BE2C (cell line): Measurements from ENCODE around the gene GLIS2.
A peak's percentile ranks its signal among the peaks of the same experiment; 100 is the strongest.

Source experiments
- DNase-seq: peaks from one replicate; pipeline ENCODE4 v3.0.0-alpha.2; 2020
- H3K27me3 ChIP-seq: fragments of 250-450 bp; sonication (Bioruptor Pico); 2 replicates; pipeline ENCODE4 v1.5.1; 2020; ENCODE audit warnings: mild to moderate bottlenecking
- H3K36me3 ChIP-seq: fragments of 250-450 bp; sonication (Bioruptor Pico); 2 replicates; pipeline ENCODE4 v1.5.1; 2020; ENCODE audit warnings: mild to moderate bottlenecking
- H3K4me1 ChIP-seq: fragments of 250-450 bp; sonication (Bioruptor Pico); 2 replicates; pipeline ENCODE4 v1.5.1; 2020
- H3K4me3 ChIP-seq: 2 replicates; pipeline ENCODE4 v1.5.1; 2011; ENCODE audit warnings: low read depth, low read length
- H3K9me3 ChIP-seq: fragments of 250-450 bp; sonication (Bioruptor Pico); 2 replicates; pipeline ENCODE4 v1.5.1; 2020
- TF ChIP-seq, protein P1 (sequence below): IDR thresholded peaks from 2 replicates; pipeline ENCODE4 v1.5.1; 2012; ENCODE audit warnings: mild to moderate bottlenecking, low read depth, low read length

The GLIS2 gene

DNA sequence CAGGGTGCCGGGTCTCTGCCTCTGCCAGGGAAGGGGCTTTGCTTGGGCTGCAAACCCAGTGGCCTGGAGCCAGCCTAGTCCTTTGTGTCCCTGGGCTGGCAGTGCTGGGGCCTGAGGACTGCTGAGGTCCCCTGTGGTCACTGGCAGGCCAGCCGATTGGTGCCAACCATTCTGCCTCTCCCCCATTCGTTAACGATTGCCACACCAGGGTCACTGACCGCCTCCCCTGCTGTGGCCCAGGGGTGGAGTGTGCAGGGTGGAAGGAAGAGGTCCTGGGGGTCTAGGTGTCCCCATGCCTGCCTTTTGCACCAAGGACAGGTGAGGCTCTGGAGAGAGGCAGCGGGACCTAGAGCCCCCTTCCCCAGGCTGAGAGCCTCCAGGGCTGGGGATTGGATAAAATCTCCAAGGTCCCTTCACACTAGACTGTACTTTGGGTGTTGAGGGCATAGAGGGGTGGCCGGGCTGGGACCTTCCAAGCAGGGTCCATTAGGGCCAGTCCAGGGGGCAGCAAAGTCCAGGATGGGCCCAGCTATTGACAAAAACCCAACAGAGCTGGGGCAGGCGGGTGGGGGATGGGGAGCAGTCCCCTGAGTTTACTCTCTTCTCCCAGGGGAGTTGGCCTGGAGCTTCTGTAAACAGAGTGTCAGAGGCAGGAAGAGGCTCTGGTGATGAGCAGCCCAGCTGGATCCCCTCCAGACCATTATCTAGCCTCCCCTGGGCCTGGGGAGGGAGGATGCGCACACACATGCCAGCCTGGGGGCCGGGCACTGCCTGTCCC lies 56.9 kb downstream of the GLIS2 start:
- Histone ChIP-seq H3K4me3 (peak overlapping the region; percentile 92), H3K4me1 (peaks cover 39% of the 10 kb centered on the region), H3K9me3 (no peaks in the 10 kb centered on the region), H3K36me3 (no peaks in the 10 kb centered on the region), H3K27me3 (no peaks in the 10 kb centered on the region)
- peak; percentile 91 for DNase-seq
- TF ChIP-seq, protein P1, sequence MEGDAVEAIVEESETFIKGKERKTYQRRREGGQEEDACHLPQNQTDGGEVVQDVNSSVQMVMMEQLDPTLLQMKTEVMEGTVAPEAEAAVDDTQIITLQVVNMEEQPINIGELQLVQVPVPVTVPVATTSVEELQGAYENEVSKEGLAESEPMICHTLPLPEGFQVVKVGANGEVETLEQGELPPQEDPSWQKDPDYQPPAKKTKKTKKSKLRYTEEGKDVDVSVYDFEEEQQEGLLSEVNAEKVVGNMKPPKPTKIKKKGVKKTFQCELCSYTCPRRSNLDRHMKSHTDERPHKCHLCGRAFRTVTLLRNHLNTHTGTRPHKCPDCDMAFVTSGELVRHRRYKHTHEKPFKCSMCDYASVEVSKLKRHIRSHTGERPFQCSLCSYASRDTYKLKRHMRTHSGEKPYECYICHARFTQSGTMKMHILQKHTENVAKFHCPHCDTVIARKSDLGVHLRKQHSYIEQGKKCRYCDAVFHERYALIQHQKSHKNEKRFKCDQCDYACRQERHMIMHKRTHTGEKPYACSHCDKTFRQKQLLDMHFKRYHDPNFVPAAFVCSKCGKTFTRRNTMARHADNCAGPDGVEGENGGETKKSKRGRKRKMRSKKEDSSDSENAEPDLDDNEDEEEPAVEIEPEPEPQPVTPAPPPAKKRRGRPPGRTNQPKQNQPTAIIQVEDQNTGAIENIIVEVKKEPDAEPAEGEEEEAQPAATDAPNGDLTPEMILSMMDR = no peak

DNA sequence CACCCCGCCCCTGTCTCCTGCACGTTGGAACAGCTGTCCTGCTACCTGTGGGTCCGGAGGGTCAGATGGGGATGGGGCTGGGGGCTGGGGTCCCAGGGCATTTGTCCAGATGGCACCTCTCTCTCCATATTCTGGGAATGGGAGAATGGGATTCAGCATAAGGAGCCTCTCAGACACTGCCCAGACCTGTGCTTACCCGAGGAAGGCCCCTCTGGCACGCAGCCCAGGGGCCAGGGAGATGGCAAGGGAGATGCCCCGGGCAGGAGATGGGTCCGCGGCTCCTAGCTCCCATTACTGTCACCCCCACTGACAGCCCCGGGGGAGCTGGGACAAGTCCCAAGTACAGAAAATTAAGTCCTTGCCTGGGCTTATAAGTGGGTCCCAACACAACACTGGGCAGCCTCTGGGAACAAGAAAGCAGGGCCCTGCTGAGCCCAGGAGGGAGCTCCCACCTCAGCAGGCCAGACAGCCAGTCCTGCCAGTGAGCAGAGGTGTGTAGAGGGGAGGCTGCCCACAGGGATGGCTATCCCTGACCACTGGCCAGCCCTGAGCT lies 57.6 kb downstream of the GLIS2 start:
- DNase-seq = peak; percentile 76
- TF ChIP-seq, protein P1 = no peak
- no peaks in the 10 kb centered on the region for H3K27me3 ChIP-seq
- no peaks in the 10 kb centered on the region for H3K36me3 ChIP-seq
- peak overlapping the region; percentile 92 for H3K4me3 ChIP-seq
- peaks cover 39% of the 10 kb centered on the region for H3K4me1 ChIP-seq
- H3K9me3 ChIP-seq = no peaks in the 10 kb centered on the region

DNA sequence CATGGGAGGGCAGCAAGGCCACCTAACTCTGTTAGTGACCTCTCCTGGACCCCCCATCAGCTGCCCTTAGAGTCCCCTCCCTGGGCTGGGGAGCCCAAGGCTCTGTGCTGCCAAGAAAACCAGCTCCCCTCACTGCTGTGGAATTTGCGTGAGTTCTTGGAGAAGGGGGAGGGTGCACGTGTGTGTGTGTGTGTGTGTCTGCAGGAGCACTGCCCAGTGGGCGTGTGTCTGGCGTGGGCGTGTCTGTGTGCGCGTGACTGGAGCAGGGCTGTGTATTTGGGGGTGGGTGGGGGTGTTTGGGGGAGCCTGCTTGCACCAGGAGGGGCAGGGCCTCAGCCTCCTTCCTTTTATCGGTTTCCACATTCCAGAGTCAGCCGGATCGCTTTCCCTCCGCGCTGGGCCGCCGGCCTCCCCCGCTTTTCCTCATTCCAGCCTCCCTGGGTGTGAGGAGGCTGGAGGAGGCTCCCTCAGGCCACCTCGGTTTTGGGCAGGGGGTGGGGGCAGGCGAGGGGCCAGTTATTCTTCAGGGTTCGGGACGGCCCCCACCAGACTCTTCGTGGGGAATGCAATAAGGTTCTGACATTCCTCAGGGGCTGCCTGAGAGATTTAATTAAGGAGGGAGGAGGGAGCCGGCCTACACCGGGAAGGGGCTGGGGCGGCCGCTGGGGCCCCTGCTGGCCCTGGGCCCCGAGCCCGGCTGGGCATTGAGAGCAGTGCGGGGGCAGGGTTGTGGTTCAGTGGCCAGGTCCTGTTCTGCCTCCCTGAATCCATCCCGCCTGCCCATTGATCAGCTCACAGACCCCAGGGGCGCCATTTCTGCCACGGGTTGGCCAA lies 58.3 kb downstream of the GLIS2 start:
- Histone ChIP-seq H3K4me3 (peak overlapping the region; percentile 92), H3K4me1 (peaks cover 39% of the 10 kb centered on the region), H3K36me3 (no peaks in the 10 kb centered on the region), H3K27me3 (no peaks in the 10 kb centered on the region), H3K9me3 (no peaks in the 10 kb centered on the region)
- TF ChIP-seq, protein P1 = no peak
- DNase-seq = peak; percentile 21

DNA sequence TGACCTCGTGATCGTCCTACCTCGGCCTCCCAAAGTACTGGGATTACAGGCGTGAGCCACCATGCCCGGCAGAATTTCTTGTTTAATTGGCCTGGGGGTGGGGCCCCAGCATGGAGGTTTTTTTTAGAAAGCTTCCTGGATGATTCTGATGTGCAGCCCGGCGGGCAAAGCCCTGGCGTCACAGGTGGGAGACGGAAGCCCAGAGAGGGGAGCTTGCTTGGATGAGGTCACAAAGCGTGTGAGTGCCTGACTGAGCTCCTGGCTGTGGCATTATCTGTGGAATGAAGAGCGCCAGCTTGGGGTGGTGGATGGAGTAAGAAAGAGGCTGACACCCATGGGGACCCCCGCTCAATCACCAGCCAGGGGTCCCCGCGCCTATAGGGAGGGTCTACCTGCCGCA lies 59.9 kb downstream of the GLIS2 start:
- no peak for DNase-seq
- TF ChIP-seq, protein P1 = no peak
- H3K4me1 ChIP-seq = peaks cover 42% of the 10 kb centered on the region
- H3K27me3 ChIP-seq = no peaks in the 10 kb centered on the region
- no peaks in the 10 kb centered on the region for H3K9me3 ChIP-seq
- no peak overlapping the region for H3K4me3 ChIP-seq
- peaks cover 3% of the 10 kb centered on the region; the same call in 1 of the 2 replicates for H3K36me3 ChIP-seq

DNA sequence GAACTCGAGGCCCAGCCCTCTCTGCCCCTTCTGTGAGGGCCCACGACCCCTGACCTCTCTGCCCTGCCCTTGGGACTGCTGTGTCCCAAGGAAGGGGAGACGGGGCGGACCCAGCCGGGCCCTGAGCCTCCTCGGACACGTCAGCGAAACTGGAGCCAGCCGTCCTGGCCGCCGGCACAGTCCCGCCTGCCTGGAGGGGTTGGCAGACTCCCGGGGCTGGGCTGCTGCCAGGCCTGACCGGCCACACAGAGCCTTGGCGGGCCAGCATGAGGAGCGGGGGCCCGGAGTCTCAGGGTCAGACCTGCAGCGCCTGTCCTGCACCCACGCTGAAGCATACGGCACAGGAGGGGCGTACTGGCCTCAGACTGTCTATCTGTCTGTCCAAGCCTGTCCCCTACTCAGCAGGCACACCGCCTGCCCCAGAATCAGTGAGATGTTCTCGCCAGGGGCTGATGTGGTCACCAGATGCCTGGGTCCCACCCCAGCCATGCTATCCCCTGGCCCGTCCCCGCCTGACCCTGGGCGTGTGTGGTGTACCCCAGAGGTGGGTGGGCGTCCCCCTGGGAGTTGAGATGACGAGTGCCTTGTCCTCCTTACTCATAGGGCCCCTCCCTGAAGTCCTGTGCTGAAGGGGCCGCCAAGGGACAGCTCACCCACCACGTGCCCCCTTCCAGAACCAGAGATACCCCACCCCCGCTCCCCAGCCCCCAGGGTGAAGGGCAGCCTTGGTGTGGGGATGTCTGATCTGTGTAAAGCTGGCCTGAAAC lies 60.4 kb downstream of the GLIS2 start:
- peak; percentile 71 for DNase-seq
- no peak overlapping the region for H3K4me3 ChIP-seq
- H3K4me1 ChIP-seq = peaks cover 36% of the 10 kb centered on the region

More for the DNA sequence above, 60.4 kb downstream of the GLIS2 start:
- peaks cover 8% of the 10 kb centered on the region for H3K36me3 ChIP-seq
- H3K9me3 ChIP-seq = no peaks in the 10 kb centered on the region
- TF ChIP-seq, protein P1 = no peak
- H3K27me3 ChIP-seq = no peaks in the 10 kb centered on the region
